ENCODE results near the gene CDAN1. TPM values are rescaled to one million over a fixed set of nuclear protein-coding genes. Genes with fewer than 3 reads are reported as not detected.

The CDAN1 gene
- total RNA-seq, 1 donor from 2014 or later: 15.6 TPM

- H3K36me3 Mint-ChIP-seq (ENCODE audit: low read depth): peaks cover 48% of the 10 kb centered on the region
- intact Hi-C loops (cut with micrococcal nuclease): no loop called here
- H3K9me3 Mint-ChIP-seq: peaks cover 5% of the 10 kb centered on the region
- H3K27me3 Mint-ChIP-seq: no peaks in the 10 kb centered on the region
- H3K4me3 Mint-ChIP-seq: no peak overlapping the region
- ATAC-seq (ENCODE audit: low read depth) (no peak), DNase-seq (no peak)
- CTCF ChIA-PET: no interaction called here
- H3K27ac Mint-ChIP-seq: no peak overlapping the region
- no peaks in the 10 kb centered on the region for H3K4me1 Mint-ChIP-seq
- POLR2A ChIA-PET: no interaction called here
- no peak for TF ChIP-seq CTCF (IDR thresholded peaks at IDR 0.05)
These were observed 13.4 kb upstream of the CDAN1 start for GRCh38 chr15:42750306-42750705.

- H3K36me3 Mint-ChIP-seq (ENCODE audit: low read depth): peaks cover 51% of the 10 kb centered on the region
- H3K9me3 Mint-ChIP-seq: peaks cover 5% of the 10 kb centered on the region
- H3K4me1 Mint-ChIP-seq: no peaks in the 10 kb centered on the region
- CTCF ChIA-PET: no interaction called here
- intact Hi-C loops (cut with micrococcal nuclease): no loop called here
- DNase-seq (no peak), ATAC-seq (ENCODE audit: low read depth) (no peak)
- TF ChIP-seq CTCF (IDR thresholded peaks at IDR 0.05): no peak
- H3K27me3 Mint-ChIP-seq: no peaks in the 10 kb centered on the region
- H3K27ac Mint-ChIP-seq: no peak overlapping the region
- no peak overlapping the region for H3K4me3 Mint-ChIP-seq
- POLR2A ChIA-PET: no interaction called here
These were observed 12.3 kb upstream of the CDAN1 start for GRCh38 chr15:42749266-42749665.

GRCh38 chr15:42744195-42744594 lies 7.3 kb upstream of the CDAN1 start:
- H3K27ac Mint-ChIP-seq: no peak overlapping the region
- no peaks in the 10 kb centered on the region for H3K27me3 Mint-ChIP-seq
- no peak overlapping the region for H3K4me3 Mint-ChIP-seq
- no peak for TF ChIP-seq CTCF (IDR thresholded peaks at IDR 0.05)
- intact Hi-C loops (cut with micrococcal nuclease): no loop called here
- no peaks in the 10 kb centered on the region for H3K4me1 Mint-ChIP-seq
- DNase-seq: no peak
- ChIA-PET POLR2A (no interaction called here), CTCF (no interaction called here)
- peaks cover 21% of the 10 kb centered on the region for H3K36me3 Mint-ChIP-seq (ENCODE audit: low read depth)
- no peak for ATAC-seq (ENCODE audit: low read depth)
- no peaks in the 10 kb centered on the region for H3K9me3 Mint-ChIP-seq

GRCh38 chr15:42742149-42742548 lies 5.2 kb upstream of the CDAN1 start:
- POLR2A ChIA-PET: no interaction called here
- CTCF ChIA-PET: no interaction called here
- TF ChIP-seq CTCF (IDR thresholded peaks at IDR 0.05): no peak
- Mint-ChIP-seq H3K27me3 (no peaks in the 10 kb centered on the region), H3K9me3 (no peaks in the 10 kb centered on the region), H3K36me3 (ENCODE audit: low read depth) (peaks cover 21% of the 10 kb centered on the region), H3K27ac (no peak overlapping the region), H3K4me3 (no peak overlapping the region), H3K4me1 (peaks cover 5% of the 10 kb centered on the region)
- intact Hi-C loops (cut with micrococcal nuclease): no loop called here
- no peak for ATAC-seq (ENCODE audit: low read depth)
- DNase-seq: no peak

- ATAC-seq (ENCODE audit: low read depth): no peak
- POLR2A ChIA-PET: no interaction called here
- peaks cover 21% of the 10 kb centered on the region for H3K36me3 Mint-ChIP-seq (ENCODE audit: low read depth)
These were observed 4.8 kb upstream of the CDAN1 start for GRCh38 chr15:42741710-42742109.

More at GRCh38 chr15:42741710-42742109, 4.8 kb upstream of the CDAN1 start:
- CTCF ChIA-PET: no interaction called here
- Mint-ChIP-seq H3K9me3 (no peaks in the 10 kb centered on the region), H3K4me3 (no peak overlapping the region), H3K27me3 (no peaks in the 10 kb centered on the region), H3K27ac (no peak overlapping the region), H3K4me1 (peaks cover 6% of the 10 kb centered on the region)
- DNase-seq: no peak
- no peak for TF ChIP-seq CTCF (IDR thresholded peaks at IDR 0.05)
- intact Hi-C loops (cut with micrococcal nuclease): no loop called here
